HUES64 (cell line): ENCODE data around the gene FRMPD4.

Experiments used
- H3K27ac ChIP-seq: 2 replicates; pipeline ENCODE4 v1.7.0; 2013; ENCODE audit warnings: low read depth, low read length, inconsistent platforms
- H3K27me3 ChIP-seq: 2 replicates; pipeline ENCODE4 v1.6.1; 2013; ENCODE audit warnings: mild to moderate bottlenecking, low read length; ENCODE audit not compliant: insufficient read depth
- H3K36me3 ChIP-seq: 2 replicates; pipeline ENCODE4 v1.6.1; 2013; ENCODE audit warnings: mild to moderate bottlenecking, low read length; ENCODE audit not compliant: insufficient read depth
- H3K4me1 ChIP-seq: 2 replicates; pipeline ENCODE4 v1.6.1; 2013; ENCODE audit warnings: mild to moderate bottlenecking, low read length, moderate library complexity; ENCODE audit not compliant: insufficient read depth
- H3K4me3 ChIP-seq: 2 replicates; pipeline ENCODE4 v1.5.1; 2013; ENCODE audit warnings: mild to moderate bottlenecking, low read length, moderate library complexity
- H3K9ac ChIP-seq: 2 replicates; pipeline ENCODE4 v1.6.1; 2013; ENCODE audit warnings: mild to moderate bottlenecking, low read depth, low read length
- H3K9me3 ChIP-seq: 2 replicates; pipeline ENCODE4 v1.6.1; 2013; ENCODE audit warnings: low read depth, low read length; ENCODE audit not compliant: insufficient read depth
- WGBS: fragments of 150-250, 120-280 bp; methylation state at CpG from one replicate; pipeline ENCODE4 v1.1.7; 2013; ENCODE audit warnings: missing lambda C conversion rate; 5-methylcytosine and 5-hydroxymethylcytosine counted together

The FRMPD4 gene

DNA sequence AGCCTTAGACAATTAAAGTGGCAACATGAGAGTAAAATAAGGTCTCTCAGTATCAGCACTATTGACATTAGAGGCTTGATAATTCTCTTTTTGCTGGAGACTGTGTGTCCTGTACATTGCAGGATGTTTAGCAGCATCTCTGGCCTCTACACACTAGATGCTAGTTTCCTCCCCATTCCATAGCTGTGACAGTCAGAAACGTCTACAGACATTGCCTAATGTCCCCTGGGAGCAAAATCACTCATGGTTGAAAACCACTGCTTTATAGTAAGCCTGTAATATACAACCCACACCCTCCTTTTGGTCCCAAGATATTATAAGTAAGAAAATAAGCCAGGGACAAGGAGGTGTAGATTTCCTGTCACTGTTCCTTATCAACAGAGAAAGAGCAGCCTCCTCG lies 166.0 kb downstream of the FRMPD4 start:
- no peak overlapping the region for H3K27ac ChIP-seq
- no peak overlapping the region for H3K4me3 ChIP-seq
- peaks cover 7% of the 10 kb centered on the region for H3K4me1 ChIP-seq
- no peaks in the 10 kb centered on the region for H3K27me3 ChIP-seq
- 93% methylated on average over 2 of the region's 2 CpGs for WGBS
- H3K9me3 ChIP-seq, result no peaks in the 10 kb centered on the region
- no peak overlapping the region for H3K9ac ChIP-seq
- no peaks in the 10 kb centered on the region for H3K36me3 ChIP-seq

GRCh38 chrX:12307961-12308360 lies 169.7 kb downstream of the FRMPD4 start:
- 63% methylated on average over 2 of the region's 2 CpGs for WGBS
- Histone ChIP-seq H3K36me3 (no peaks in the 10 kb centered on the region), H3K27ac (no peak overlapping the region), H3K27me3 (no peaks in the 10 kb centered on the region), H3K9me3 (no peaks in the 10 kb centered on the region), H3K9ac (no peak overlapping the region), H3K4me3 (no peak overlapping the region), H3K4me1 (peaks cover 23% of the 10 kb centered on the region)

DNA sequence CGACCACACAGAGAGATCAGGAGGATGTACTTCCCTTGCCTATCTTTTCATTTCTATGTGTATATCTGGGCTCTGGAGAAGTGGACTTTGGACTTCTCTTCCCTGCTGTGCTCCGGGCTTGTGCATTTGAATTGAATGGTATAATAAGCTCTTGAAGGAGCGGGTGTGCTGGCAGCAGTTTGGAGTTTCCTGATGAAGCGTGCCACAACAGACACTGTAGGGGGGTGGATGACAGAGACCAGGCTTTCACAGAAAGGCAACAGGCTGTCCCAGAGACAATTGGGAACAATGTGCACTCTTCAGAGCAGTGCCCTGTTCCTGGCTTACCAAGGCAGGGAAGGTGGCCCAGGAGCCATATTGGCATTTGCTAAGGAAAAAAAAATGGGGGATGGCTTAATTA lies 170.1 kb downstream of the FRMPD4 start:
- Histone ChIP-seq H3K4me1 (peaks cover 23% of the 10 kb centered on the region), H3K4me3 (no peak overlapping the region), H3K36me3 (no peaks in the 10 kb centered on the region), H3K9me3 (no peaks in the 10 kb centered on the region), H3K9ac (no peak overlapping the region), H3K27ac (no peak overlapping the region), H3K27me3 (no peaks in the 10 kb centered on the region)
- WGBS, result 66% methylated on average over 4 of the region's 4 CpGs

DNA sequence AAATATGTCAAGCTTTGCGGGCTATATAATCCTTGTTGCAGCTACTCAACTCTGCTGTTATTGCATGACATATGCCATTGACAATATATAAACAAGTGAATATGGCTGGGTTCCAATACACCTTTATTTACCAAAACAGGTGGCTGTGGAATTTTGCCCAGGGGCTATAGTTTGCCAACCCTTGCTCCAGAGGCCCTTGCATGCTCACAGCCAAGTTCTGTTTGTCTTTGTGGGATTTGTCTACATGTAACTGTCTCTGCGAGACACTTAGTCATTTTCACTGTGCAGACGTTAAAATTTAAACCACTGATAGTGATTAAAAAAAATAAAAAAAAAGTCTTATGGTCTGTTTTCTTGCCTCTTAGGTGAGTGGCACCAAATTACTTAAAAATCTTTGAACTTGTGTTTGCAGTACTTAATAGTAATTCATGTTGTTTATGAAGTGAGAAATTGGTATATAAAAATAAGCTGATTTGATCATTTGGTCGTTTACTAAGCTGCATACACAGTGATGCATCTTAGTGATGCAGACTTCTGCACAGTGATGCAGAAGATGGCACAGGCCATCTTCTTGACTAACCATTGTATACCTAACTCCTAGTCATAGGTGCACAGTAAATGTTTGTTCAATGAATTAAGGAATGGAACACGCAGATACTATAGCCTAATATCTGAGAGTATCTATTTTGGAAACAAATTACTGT lies 170.9 kb downstream of the FRMPD4 start:
- Histone ChIP-seq H3K9me3 (no peaks in the 10 kb centered on the region), H3K36me3 (no peaks in the 10 kb centered on the region), H3K4me3 (no peak overlapping the region), H3K4me1 (peaks cover 23% of the 10 kb centered on the region), H3K27ac (peak overlapping the region; percentile 64), H3K9ac (no peak overlapping the region), H3K27me3 (no peaks in the 10 kb centered on the region)
- WGBS, result 85% methylated on average over 4 of the region's 5 CpGs

GRCh38 chrX:12309744-12310076 lies 171.4 kb downstream of the FRMPD4 start:
- Histone ChIP-seq H3K4me3 (peak overlapping the region; percentile 14; the same call in 1 of the 2 replicates), H3K27ac (peak overlapping the region; percentile 64), H3K9me3 (no peaks in the 10 kb centered on the region), H3K27me3 (no peaks in the 10 kb centered on the region), H3K36me3 (no peaks in the 10 kb centered on the region), H3K4me1 (peaks cover 23% of the 10 kb centered on the region), H3K9ac (peak overlapping the region; percentile 25; the same call in 1 of the 2 replicates)
- 24% methylated on average over 6 of the region's 6 CpGs for WGBS

DNA sequence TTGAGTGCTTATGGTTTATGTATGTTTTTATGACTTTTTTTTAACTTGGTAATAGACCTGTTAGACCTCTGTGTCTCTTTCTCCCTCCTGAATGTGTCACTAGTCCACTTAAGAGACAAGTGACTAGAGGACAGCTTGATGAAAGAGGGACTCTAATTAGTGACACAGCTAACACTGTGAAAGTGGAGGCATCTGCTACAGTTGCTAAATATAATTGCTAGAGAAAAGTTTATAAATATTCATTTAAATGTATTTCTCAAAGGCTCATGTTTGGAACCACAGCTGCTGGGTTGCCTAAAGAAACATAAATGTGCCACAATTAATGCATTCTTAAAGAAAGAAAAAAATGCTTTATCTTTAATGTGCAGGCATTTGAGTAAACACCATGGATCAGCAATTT lies 176.4 kb downstream of the FRMPD4 start:
- H3K4me3 ChIP-seq, result no peak overlapping the region
- H3K27me3 ChIP-seq, result no peaks in the 10 kb centered on the region
- H3K36me3 ChIP-seq, result no peaks in the 10 kb centered on the region
- H3K27ac ChIP-seq, result no peak overlapping the region
- peaks cover 12% of the 10 kb centered on the region for H3K4me1 ChIP-seq
- no peak overlapping the region for H3K9ac ChIP-seq
- H3K9me3 ChIP-seq, result no peaks in the 10 kb centered on the region

DNA sequence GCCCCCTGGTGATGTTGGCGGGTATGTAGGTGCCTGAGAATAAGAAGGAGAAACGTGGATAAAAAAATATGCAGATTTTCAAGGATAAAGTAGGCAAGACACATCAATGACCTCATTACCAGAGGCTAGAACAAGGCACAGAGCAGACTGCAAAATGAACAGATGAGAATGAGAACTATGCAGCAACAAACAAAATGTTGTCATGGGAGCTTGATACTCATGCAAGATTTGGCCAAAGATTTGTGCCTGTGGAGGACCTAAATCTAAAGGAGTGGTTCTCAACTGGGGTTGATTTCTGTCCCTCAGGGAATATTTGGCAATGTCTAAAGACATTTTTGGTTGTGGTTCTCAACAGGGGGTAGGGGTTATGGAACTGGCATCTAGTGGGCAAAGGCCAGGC lies 177.3 kb downstream of the FRMPD4 start:
- Histone ChIP-seq H3K4me1 (peaks cover 7% of the 10 kb centered on the region), H3K36me3 (no peaks in the 10 kb centered on the region), H3K27me3 (no peaks in the 10 kb centered on the region), H3K9me3 (no peaks in the 10 kb centered on the region), H3K27ac (no peak overlapping the region), H3K4me3 (no peak overlapping the region), H3K9ac (no peak overlapping the region)
- WGBS, result 88% methylated on average over 2 of the region's 2 CpGs

DNA sequence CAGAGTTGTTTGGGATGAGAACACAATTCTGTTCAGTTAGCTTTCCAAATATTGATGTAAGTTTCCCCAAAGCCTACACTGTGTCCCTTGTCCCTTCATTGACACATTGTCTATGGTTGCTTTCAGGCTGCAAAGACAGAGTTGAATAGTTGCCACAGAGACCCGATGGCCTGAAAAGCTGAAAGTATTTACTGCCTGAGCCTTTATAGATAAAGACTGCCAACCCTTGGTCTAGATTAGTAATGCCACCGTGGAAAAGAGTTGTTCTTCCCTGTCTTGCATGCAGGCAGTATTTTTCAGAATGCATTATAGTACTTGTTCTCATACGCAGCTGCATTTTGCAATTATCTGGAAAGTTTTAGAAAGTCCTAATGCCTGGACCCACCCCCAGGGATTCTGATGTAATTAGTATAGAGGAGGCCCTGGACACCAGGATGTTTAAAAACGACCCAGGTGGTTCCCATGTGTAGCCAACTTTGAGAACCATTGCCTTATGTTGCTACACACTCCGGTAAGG lies 180.8 kb downstream of the FRMPD4 start:
- Histone ChIP-seq H3K36me3 (no peaks in the 10 kb centered on the region), H3K9me3 (no peaks in the 10 kb centered on the region), H3K27ac (no peak overlapping the region), H3K9ac (no peak overlapping the region), H3K4me1 (no peaks in the 10 kb centered on the region; the same call in none of the 2 replicates), H3K27me3 (no peaks in the 10 kb centered on the region), H3K4me3 (no peak overlapping the region)
- 67% methylated on average over 5 of the region's 5 CpGs for whole genome bisulfite sequencing

DNA sequence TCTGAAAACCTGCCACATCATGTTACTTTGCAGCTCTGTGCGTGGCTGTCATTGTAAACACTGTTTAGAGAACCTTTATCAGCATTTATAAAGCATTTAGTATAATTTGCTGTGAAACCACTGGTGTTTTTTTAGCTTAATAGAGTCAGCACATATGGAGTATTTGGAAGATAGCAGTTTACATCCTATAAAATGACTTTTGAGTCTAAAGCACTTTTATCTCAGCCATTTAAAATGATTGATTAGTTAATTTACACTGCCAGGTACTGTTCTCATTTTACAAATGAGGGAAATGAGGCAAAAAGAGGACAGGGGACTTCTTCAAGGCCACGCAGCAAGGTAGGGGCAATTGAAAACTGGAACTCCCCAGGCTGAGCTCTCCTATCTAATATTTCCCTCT lies 181.7 kb downstream of the FRMPD4 start:
- H3K4me3 ChIP-seq, result no peak overlapping the region
- WGBS, result no CpG with 5 or more reads among the region's 2 CpGs

GRCh38 chrX:12322031-12322430 lies 183.8 kb downstream of the FRMPD4 start:
- no peak overlapping the region for H3K9ac ChIP-seq
- H3K9me3 ChIP-seq, result no peaks in the 10 kb centered on the region
- no peak overlapping the region for H3K27ac ChIP-seq
- no peaks in the 10 kb centered on the region for H3K36me3 ChIP-seq
- H3K4me1 ChIP-seq, result no peaks in the 10 kb centered on the region; the same call in 1 of the 2 replicates
- no peak overlapping the region for H3K4me3 ChIP-seq
- no peaks in the 10 kb centered on the region for H3K27me3 ChIP-seq

More for the DNA sequence above, 181.7 kb downstream of the FRMPD4 start:
- H3K4me1 ChIP-seq, result no peaks in the 10 kb centered on the region; the same call in none of the 2 replicates
- H3K9me3 ChIP-seq, result no peaks in the 10 kb centered on the region
- no peaks in the 10 kb centered on the region for H3K27me3 ChIP-seq
- no peak overlapping the region for H3K27ac ChIP-seq
- no peak overlapping the region for H3K9ac ChIP-seq
- no peaks in the 10 kb centered on the region for H3K36me3 ChIP-seq

GRCh38 chrX:12325171-12325570 lies 186.9 kb downstream of the FRMPD4 start:
- H3K36me3 ChIP-seq, result no peaks in the 10 kb centered on the region
- WGBS, result 77% methylated on average over 2 of the region's 2 CpGs
- H3K9ac ChIP-seq, result no peak overlapping the region
- no peaks in the 10 kb centered on the region for H3K4me1 ChIP-seq
- H3K27ac ChIP-seq, result no peak overlapping the region
- no peaks in the 10 kb centered on the region for H3K9me3 ChIP-seq
- no peaks in the 10 kb centered on the region for H3K27me3 ChIP-seq
- no peak overlapping the region for H3K4me3 ChIP-seq

GRCh38 chrX:12327836-12328235 lies 189.6 kb downstream of the FRMPD4 start:
- H3K27ac ChIP-seq, result no peak overlapping the region
- no peaks in the 10 kb centered on the region for H3K4me1 ChIP-seq
- H3K9ac ChIP-seq, result no peak overlapping the region
- no peaks in the 10 kb centered on the region for H3K36me3 ChIP-seq
- H3K9me3 ChIP-seq, result no peaks in the 10 kb centered on the region
- no peak overlapping the region for H3K4me3 ChIP-seq
- no peaks in the 10 kb centered on the region for H3K27me3 ChIP-seq
